Measurements from ENCODE around the gene BLACAT1. TPM values are rescaled to one million over a fixed set of nuclear protein-coding genes. Genes with fewer than 3 reads are reported as not detected.

BLACAT1 gene
- total and polyA plus RNA-seq, 2 of the 13 experiments (the other 11 are each of a cell fraction or from before 2014, with no cell fraction given): 1.2 to 2.8 TPM

- ATAC-seq (peak; percentile 18), FAIRE-seq (no peak), DNase-seq (ENCODE audit: low spot score) (no peak)
- Histone ChIP-seq H3K27me3 (ENCODE audit: control insufficient read depth in 1 of 2, insufficient read depth in 2 of 2, low read length in 2 of 2) (no peaks in the 10 kb centered on the region; a peak in 1 of 5 replicates), H3K4me1 (ENCODE audit: insufficient read depth, low read length) (peaks cover 77% of the 10 kb centered on the region), H3K27ac (ENCODE audit: extremely low read length, insufficient read depth, low read length) (peak overlapping the region; percentile 76), H2AFZ (ENCODE audit: low read length) (no peak overlapping the region), H3K4me3 (replicated peaks in 1 of 3; ENCODE audit: insufficient read depth in 1 of 3, low read depth in 2 of 3, low read length in 3 of 3) (peak overlapping the region; percentile 69 to 83 (median 71)), H3K79me2 (ENCODE audit: insufficient read depth, low read length) (peaks cover 15% of the 10 kb centered on the region), H3K4me2 (ENCODE audit: low read depth, low read length) (peak overlapping the region; percentile 100), H3K9ac (ENCODE audit: insufficient read depth, low read depth, low read length) (peak overlapping the region; percentile 75), H3K36me3 (replicated peaks in 1 of 2; ENCODE audit: control insufficient read depth in 1 of 2, insufficient read depth in 2 of 2, low read length in 2 of 2) (peaks cover 0 to under 1% of the 10 kb centered on the region in 2 experiments; a peak in 1 of 5 replicates), H4K20me1 (ENCODE audit: insufficient read depth, low read length) (no peaks in the 10 kb centered on the region), H3K9me3 (ENCODE audit: low read length) (no peaks in the 10 kb centered on the region)
- BruUV-seq (replicated peaks): no TSS peak
- in situ Hi-C loops (cut with HindIII; ENCODE audit: extremely low pct_ligation_motif_present, low pct_unique_long_range_greater_than_20kb) (no loop called here), intact Hi-C loops (cut with micrococcal nuclease; ENCODE audit: unreplicated experiment) (no loop called here)
- CTCF ChIA-PET (ENCODE audit: low intra/inter-chr PET ratio, low total read pairs): interaction anchor here (1.1 kb wide), 1 partner anchor 19 kb away, joined by 4 read pairs; no protein-coding TSS in a partner anchor
- POLR2A ChIA-PET: interaction anchor here (1.0 to 2.2 kb wide), 3 partner anchors 10 to 20 kb away, joined by 3 to 12 read pairs (median 4); no protein-coding TSS in a partner anchor
- 4% methylated on average over 16 of the region's 18 CpGs for WGBS (ENCODE audit: low lambda C conversion rate)
- no peak for TF ChIP-seq ZNF883 (CRISPR knock-in tag; IDR thresholded peaks at IDR 0.05; ENCODE audit: not compliant biosample characterization)
- TF ChIP-seq NR1H2 (CRISPR knock-in tag; IDR thresholded peaks at IDR 0.05; ENCODE audit: borderline replicate concordance, low read depth): 0 out of 2 replicates have a peak, but pooled peaks have one; percentile 36
- no peak for TF ChIP-seq TFDP1 (CRISPR knock-in tag; IDR thresholded peaks at IDR 0.05; ENCODE audit: borderline replicate concordance)
- no peak for TF ChIP-seq ATF7-NPFF (CRISPR knock-in tag; IDR thresholded peaks at IDR 0.05; ENCODE audit: low read depth)
- TF ChIP-seq HNF4A (CRISPR knock-in tag; IDR thresholded peaks at IDR 0.05): peak; percentile 17; the same call in 1 of the 2 replicates
- no peak for TF ChIP-seq ZBTB37 (CRISPR knock-in tag; IDR thresholded peaks at IDR 0.05)
- no peak for TF ChIP-seq PCBP1 (IDR thresholded peaks at IDR 0.05; ENCODE audit: borderline replicate concordance, low read depth, low read length)
- TF ChIP-seq KIAA2018 (CRISPR knock-in tag; IDR thresholded peaks at IDR 0.05; ENCODE audit: borderline replicate concordance): no peak
- TF ChIP-seq PPARG (CRISPR knock-in tag; conservative IDR thresholded peaks at IDR 0.05): no peak
- 0 out of 2 replicates have a peak, but pooled peaks have one; percentile 47 for TF ChIP-seq ZNF564 (CRISPR knock-in tag; IDR thresholded peaks at IDR 0.05)
- 0 out of 2 replicates have a peak, but pooled peaks have one; percentile 52 for TF ChIP-seq ZNF441 (CRISPR knock-in tag; IDR thresholded peaks at IDR 0.05; ENCODE audit: borderline replicate concordance)
- TF ChIP-seq EED (CRISPR knock-in tag; IDR thresholded peaks at IDR 0.05): 0 out of 2 replicates have a peak, but pooled peaks have one; percentile 39
Observed at GRCh38 chr1:205505076-205505729, 49.4 kb upstream of the BLACAT1 start.

All from HepG2 (cell line).